Neuronal stem cell (in vitro differentiated cells): ENCODE data around the gene ATG101.

Experiments
- DNase-seq: peaks from one replicate; pipeline ENCODE4 v3.0.0-alpha.2; 2013; ENCODE audit warnings: low spot score
- H2AFZ ChIP-seq: one replicate; pipeline ENCODE4 v1.6.1; 2013; ENCODE audit warnings: mild to moderate bottlenecking, low read length, inconsistent platforms
- H2AK5ac ChIP-seq: 2 replicates; pipeline ENCODE4 v1.6.1; 2013; ENCODE audit warnings: low read depth, mild to moderate bottlenecking, inconsistent platforms, low read length, moderate library complexity, mixed read lengths
- H2BK120ac ChIP-seq: 2 replicates; pipeline ENCODE4 v1.6.1; 2013; ENCODE audit warnings: low read depth, mild to moderate bottlenecking, inconsistent platforms, low read length, moderate library complexity, mixed read lengths
- H2BK12ac ChIP-seq: one replicate; pipeline ENCODE4 v1.6.1; 2013; ENCODE audit warnings: low read length, inconsistent platforms
- H2BK15ac ChIP-seq: 2 replicates; pipeline ENCODE4 v1.6.1; 2013; ENCODE audit warnings: mild to moderate bottlenecking, low read length, inconsistent platforms, mixed read lengths
- H2BK5ac ChIP-seq: one replicate; pipeline ENCODE4 v1.6.1; 2013; ENCODE audit warnings: inconsistent platforms, mild to moderate bottlenecking, low read length, moderate library complexity
- H3K14ac ChIP-seq: one replicate; pipeline ENCODE4 v1.6.1; 2013; ENCODE audit warnings: low read length, inconsistent platforms
- H3K18ac ChIP-seq: 2 replicates; pipeline ENCODE4 v1.6.1; 2013; ENCODE audit warnings: low read length, inconsistent platforms
- H3K23ac ChIP-seq: 2 replicates; pipeline ENCODE4 v1.6.1; 2013; ENCODE audit warnings: low read depth, mild to moderate bottlenecking, mixed read lengths, low read length, inconsistent platforms; ENCODE audit not compliant: poor library complexity
- H3K27ac ChIP-seq: replicated peaks from 3 replicates; pipeline ENCODE4 v1.5.1; 2013; ENCODE audit warnings: low read length, inconsistent platforms
- H3K27me3 ChIP-seq, 3 experiments: 2 replicates each; pipeline ENCODE4 v1.6.1; 2013; ENCODE audit warnings: low read length in 3 of 3, mild to moderate bottlenecking in 2 of 3, inconsistent platforms in 1 of 3, low read depth in 1 of 3, mixed read lengths in 1 of 3, moderate library complexity in 1 of 3; ENCODE audit not compliant: control insufficient read depth in 3 of 3, insufficient read depth in 3 of 3
- H3K36me3 ChIP-seq, 2 donors: replicated peaks in 1 of 2; 2 replicates each; pipeline ENCODE4 v1.6.1; 2013; ENCODE audit warnings: low read length in 2 of 2; ENCODE audit not compliant: control insufficient read depth in 2 of 2, insufficient read depth in 2 of 2
- H3K4ac ChIP-seq: 2 replicates; pipeline ENCODE4 v1.6.1; 2013; ENCODE audit warnings: inconsistent platforms, mild to moderate bottlenecking, low read length, moderate library complexity
- H3K4me1 ChIP-seq, 2 donors: 1 replicate in 1 of 2; 2 replicates in 1 of 2; pipeline ENCODE4 v1.6.1; 2013; ENCODE audit warnings: low read length in 2 of 2, low read depth in 1 of 2; ENCODE audit not compliant: control insufficient read depth in 2 of 2, insufficient read depth in 1 of 2
- H3K4me2 ChIP-seq: one replicate; pipeline ENCODE4 v1.6.1; 2013; ENCODE audit warnings: mild to moderate bottlenecking, low read length, inconsistent platforms; ENCODE audit not compliant: insufficient read depth, poor library complexity, severe bottlenecking
- H3K4me3 ChIP-seq, 2 donors: 2 replicates each; pipeline ENCODE4 v1.5.1; 2013; ENCODE audit warnings: low read length in 2 of 2, mild to moderate bottlenecking in 2 of 2, inconsistent platforms in 1 of 2, moderate library complexity in 1 of 2
- H3K79me1 ChIP-seq: one replicate; pipeline ENCODE4 v1.6.1; 2013; ENCODE audit warnings: low read depth, mild to moderate bottlenecking, inconsistent platforms, low read length, moderate library complexity
- H3K9ac ChIP-seq: one replicate; pipeline ENCODE4 v1.6.1; 2013; ENCODE audit warnings: mild to moderate bottlenecking, low read depth, low read length, inconsistent platforms; ENCODE audit not compliant: poor library complexity
- H3K9me3 ChIP-seq, 2 donors: replicated peaks in 1 of 2; 2 replicates each; pipeline versions ENCODE3 to v1.6.1; 2013; ENCODE audit warnings: low read length in 2 of 2, mild to moderate bottlenecking in 2 of 2, inconsistent platforms in 1 of 2, low read depth in 1 of 2, mixed read lengths in 1 of 2, moderate library complexity in 1 of 2; ENCODE audit not compliant: control insufficient read depth in 2 of 2, insufficient read depth in 1 of 2
- H4K8ac ChIP-seq: one replicate; pipeline ENCODE4 v1.6.1; 2013; ENCODE audit warnings: low read depth, mild to moderate bottlenecking, inconsistent platforms, low read length, moderate library complexity
- H4K91ac ChIP-seq: one replicate; pipeline ENCODE4 v1.6.1; 2013; ENCODE audit warnings: low read length, low read depth, mild to moderate bottlenecking, inconsistent platforms; ENCODE audit not compliant: poor library complexity
- WGBS, 2 donors: extraction: QIAGEN DNeasy Blood & Tissue Kit; methylation state at CpG; one replicate each; pipeline ENCODE4 v1.1.7; 2013; ENCODE audit warnings: missing lambda C conversion rate in 2 of 2, mixed read lengths in 1 of 2; ENCODE audit not compliant: insufficient read length in 2 of 2, insufficient replicate concordance in 1 of 2; ENCODE audit errors: extremely low coverage in 2 of 2; 5-methylcytosine and 5-hydroxymethylcytosine counted together

ATG101 gene

DNA sequence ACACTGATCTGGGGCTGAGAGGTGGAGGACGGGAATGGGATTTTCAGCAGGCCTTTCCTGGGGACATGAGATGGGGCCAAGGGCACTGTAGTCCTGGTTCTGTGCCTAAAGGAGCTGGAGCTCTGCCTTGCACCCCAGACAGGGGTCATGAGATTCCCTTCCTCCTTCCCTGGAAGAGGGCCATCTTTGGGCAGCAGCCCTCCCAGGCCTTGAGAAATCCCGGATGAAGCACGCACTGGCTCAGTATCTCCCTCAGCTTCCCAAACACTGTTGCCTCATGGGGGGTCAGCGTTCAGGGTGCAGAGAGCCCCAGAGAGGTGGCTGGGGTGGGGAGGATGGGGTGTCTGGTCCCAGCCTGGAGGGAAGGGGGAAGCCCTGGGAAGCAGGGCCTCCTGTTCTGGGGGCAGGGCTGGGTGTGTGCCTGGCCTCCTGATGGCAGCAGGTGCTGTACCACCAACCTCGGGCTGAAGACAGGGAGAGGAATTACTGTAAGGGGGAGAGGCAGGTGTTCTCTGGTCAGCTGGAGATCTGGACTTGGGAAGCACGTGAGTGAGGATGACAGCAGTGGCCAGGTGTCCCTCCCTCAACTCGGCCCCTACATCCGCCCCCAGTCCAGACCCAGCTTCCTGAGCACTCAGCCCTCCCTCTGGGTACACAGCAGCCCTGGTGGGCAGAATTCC lies 26.9 kb upstream of the ATG101 start:
- Histone ChIP-seq H2BK5ac (no peak overlapping the region), H4K91ac (no peak overlapping the region), H3K23ac (no peak overlapping the region), H3K4me3 (no peak overlapping the region), H3K79me1 (peaks cover 8% of the 10 kb centered on the region), H4K8ac (no peak overlapping the region), H2BK120ac (no peak overlapping the region), H3K4me2 (no peak overlapping the region), H2BK12ac (no peak overlapping the region), H3K14ac (no peak overlapping the region), H3K4ac (no peak overlapping the region), H2AK5ac (no peak overlapping the region), H2AFZ (no peak overlapping the region), H3K18ac (no peak overlapping the region), H3K9me3 (no peaks in the 10 kb centered on the region), H3K36me3 (peaks cover 6 to 30% of the 10 kb centered on the region in 2 donors), H3K4me1 (peaks cover 6 to 8% of the 10 kb centered on the region in 2 donors), H3K27ac (no peak overlapping the region), H3K27me3 (no peaks in the 10 kb centered on the region), H2BK15ac (no peak overlapping the region), H3K9ac (peak overlapping the region; percentile 50)
- no peak for DNase-seq
- WGBS, 2 donors = no CpG with 5 or more reads among the region's 8 CpGs

DNA sequence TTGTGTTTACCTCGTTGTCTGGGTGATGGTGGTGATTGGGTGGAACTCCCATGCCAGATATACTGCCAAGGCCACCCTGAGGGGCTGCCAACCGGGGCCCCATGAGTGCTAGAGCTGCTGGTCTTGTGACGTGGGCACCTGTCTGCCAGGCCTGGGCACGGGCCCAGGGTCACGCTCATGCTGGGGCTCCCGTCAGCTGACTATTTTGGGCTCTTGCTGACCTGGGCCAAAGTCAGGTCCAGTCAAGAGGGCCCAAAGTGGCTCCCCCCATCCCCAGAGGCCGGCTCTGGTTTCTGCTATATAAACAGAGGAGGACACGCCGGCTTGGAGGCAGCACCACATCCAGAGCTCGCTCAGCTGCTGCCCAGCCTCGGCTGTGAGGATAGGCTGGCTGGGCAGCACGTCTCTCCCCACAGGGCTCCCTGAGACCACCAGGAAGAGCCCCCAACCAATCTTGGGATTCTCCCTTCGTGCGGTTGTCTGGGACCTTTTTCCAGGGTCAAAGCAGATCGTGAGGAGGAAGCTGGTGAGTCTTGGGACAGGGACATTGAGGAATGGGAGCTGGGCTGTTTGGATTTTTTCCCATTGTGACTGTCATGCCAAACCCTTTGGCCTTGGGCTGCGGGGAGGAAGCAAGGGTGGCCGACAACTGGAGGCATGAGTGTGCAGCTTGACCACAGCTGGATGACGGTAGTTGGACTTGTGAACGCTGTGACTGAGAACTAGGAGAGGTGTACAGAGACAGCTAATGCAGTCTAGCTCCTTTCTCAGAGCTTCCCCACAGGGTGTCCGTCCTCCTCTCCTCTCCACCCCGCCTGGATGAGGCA lies 26.2 kb upstream of the ATG101 start:
- no peak overlapping the region for H3K27ac ChIP-seq

DNA sequence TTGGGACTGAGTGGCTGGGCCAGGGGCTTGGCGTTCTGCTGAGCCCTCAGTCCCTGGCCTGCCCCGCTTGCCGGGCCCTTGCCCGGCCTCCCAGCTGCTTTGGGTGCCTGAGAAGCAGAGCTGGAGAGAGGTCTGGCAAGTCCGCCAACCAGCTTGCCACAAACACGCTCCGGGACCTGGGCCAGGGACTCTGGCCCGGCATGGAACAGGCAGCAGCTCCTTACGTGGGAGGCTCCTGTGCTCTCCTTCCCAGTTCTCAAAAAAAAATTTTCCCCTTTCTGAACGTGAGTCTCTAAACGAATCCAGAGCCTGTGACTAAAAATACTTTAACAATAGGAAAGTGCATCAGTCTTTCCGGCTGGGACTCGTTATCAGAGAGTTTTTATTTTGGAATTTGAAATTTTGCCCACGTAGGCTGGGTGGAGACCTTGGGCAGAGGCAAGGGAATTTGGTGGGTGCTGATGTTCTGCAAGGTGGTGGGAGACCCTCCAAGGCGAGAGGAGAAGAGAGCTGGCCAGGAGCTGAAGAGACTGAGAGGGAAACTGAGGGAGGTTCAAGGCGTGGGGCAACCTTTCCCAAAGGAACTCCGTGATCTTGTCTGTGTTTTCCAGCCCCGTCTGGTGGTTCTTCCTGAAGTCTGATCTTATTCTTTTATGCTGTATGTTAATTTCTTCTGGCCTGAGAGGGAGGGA lies 25.3 kb upstream of the ATG101 start:
- Histone ChIP-seq H3K36me3 (peaks cover 6 to 30% of the 10 kb centered on the region in 2 donors), H3K18ac (no peak overlapping the region), H3K27me3 (peaks cover 0 to 7% (median 0%) of the 10 kb centered on the region in 3 experiments), H4K91ac (no peak overlapping the region), H3K23ac (no peak overlapping the region), H2BK15ac (no peak overlapping the region), H3K27ac (no peak overlapping the region), H3K4me3 (no peak overlapping the region), H3K9ac (no peak overlapping the region), H2AK5ac (no peak overlapping the region), H2BK5ac (no peak overlapping the region), H2AFZ (no peak overlapping the region), H3K4ac (no peak overlapping the region), H2BK120ac (no peak overlapping the region), H3K4me2 (no peak overlapping the region), H3K79me1 (peaks cover 7% of the 10 kb centered on the region), H3K9me3 (no peaks in the 10 kb centered on the region), H3K14ac (no peak overlapping the region), H3K4me1 (peaks cover 0 to 2% of the 10 kb centered on the region in 2 donors), H2BK12ac (no peak overlapping the region), H4K8ac (no peak overlapping the region)
- WGBS, 2 donors = no CpG with 5 or more reads among the region's 18 CpGs
- DNase-seq = no peak

More for the DNA sequence above, 26.2 kb upstream of the ATG101 start:
- Histone ChIP-seq H2BK5ac (no peak overlapping the region), H2BK15ac (no peak overlapping the region), H4K8ac (no peak overlapping the region), H2BK120ac (no peak overlapping the region), H3K18ac (no peak overlapping the region), H3K23ac (no peak overlapping the region), H2AFZ (no peak overlapping the region), H3K4me1 (peaks cover 2 to 4% of the 10 kb centered on the region in 2 donors), H4K91ac (no peak overlapping the region), H3K27me3 (no peaks in the 10 kb centered on the region), H2BK12ac (no peak overlapping the region), H3K4me2 (no peak overlapping the region), H2AK5ac (no peak overlapping the region), H3K14ac (no peak overlapping the region), H3K36me3 (peaks cover 6 to 30% of the 10 kb centered on the region in 2 donors), H3K4ac (no peak overlapping the region), H3K9me3 (no peaks in the 10 kb centered on the region), H3K4me3 (no peak overlapping the region), H3K9ac (no peak overlapping the region), H3K79me1 (peaks cover 8% of the 10 kb centered on the region)
- no peak for DNase-seq
- WGBS, 2 donors = no CpG with 5 or more reads among the region's 21 CpGs

DNA sequence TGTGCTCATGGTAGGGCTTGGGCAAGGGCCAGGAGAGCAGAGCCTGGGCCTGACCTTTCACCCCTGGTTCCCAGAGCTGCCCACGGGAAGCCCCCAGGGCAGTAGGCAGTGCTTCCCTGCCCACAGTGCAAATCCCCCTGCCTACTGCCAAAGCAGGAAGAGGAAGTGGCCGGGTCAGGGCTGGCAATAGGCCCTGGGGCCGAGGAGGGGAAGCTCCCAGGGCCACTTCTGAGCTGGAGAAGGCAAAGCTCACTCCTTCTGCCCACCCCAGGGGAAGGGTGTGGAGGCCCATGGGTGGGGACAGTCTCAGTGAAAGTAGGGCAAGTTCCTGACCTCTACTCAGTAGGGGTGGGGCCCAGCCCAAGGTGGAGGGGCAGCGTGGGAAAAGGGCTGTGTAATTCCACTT lies 24.0 kb upstream of the ATG101 start:
- Histone ChIP-seq H3K36me3 (peaks cover 6 to 30% of the 10 kb centered on the region in 2 donors), H3K14ac (no peak overlapping the region), H2BK15ac (no peak overlapping the region), H2AFZ (no peak overlapping the region), H3K23ac (no peak overlapping the region), H2AK5ac (no peak overlapping the region), H2BK5ac (no peak overlapping the region), H4K8ac (no peak overlapping the region), H4K91ac (no peak overlapping the region), H3K4me1 (peaks cover 0 to 10% of the 10 kb centered on the region in 2 donors), H2BK120ac (no peak overlapping the region), H3K4me3 (no peak overlapping the region), H3K9ac (no peak overlapping the region), H3K27me3 (peaks cover 0 to 15% (median 0%) of the 10 kb centered on the region in 3 experiments), H3K79me1 (no peaks in the 10 kb centered on the region), H3K18ac (no peak overlapping the region), H3K4me2 (no peak overlapping the region), H3K4ac (no peak overlapping the region), H3K9me3 (no peaks in the 10 kb centered on the region), H2BK12ac (no peak overlapping the region), H3K27ac (no peak overlapping the region)
- WGBS, 2 donors = no CpG with 5 or more reads among the region's 4 CpGs
- no peak for DNase-seq
